IPS-NIHi7 (cell line): ENCODE measurements around the gene PIK3C3.
"Not testable (repeated sequence)": the region's sequence is repeated elsewhere in the genome, so short reads cannot be mapped to it uniquely, and the experiment has no call there.

ENCODE experiments used
- DNase-seq: peaks from one replicate; pipeline ENCODE4 v3.0.0; 2012; ENCODE audit warnings: mixed read lengths; ENCODE audit errors: extremely low spot score

PIK3C3 gene

GRCh38 chr18:42072407-42072806 is 117.4 kb downstream of the PIK3C3 start:
- DNase-seq, result no peak

DNA sequence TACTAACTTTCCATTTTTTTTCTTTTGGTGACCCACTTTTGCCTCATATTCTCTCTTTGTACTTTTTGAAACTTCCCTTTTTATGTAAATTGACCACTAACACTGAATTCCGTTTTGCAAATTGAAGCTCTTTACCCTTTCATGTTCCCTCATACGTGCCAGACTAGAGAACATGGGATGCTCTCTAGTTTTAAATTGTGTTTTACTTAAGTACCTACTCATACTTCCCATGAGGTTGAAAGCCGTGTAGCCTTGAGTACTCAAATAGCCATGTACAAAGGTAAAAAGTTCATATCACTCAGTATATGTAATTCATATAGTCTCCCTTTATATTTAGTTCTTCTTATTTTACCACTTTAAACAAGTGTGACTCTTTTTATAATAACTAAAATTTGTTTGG is 119.7 kb downstream of the PIK3C3 start:
- no peak for DNase-seq

- no peak for DNase-seq
These were observed 123.7 kb downstream of the PIK3C3 start for GRCh38 chr18:42078711-42079110.

DNA sequence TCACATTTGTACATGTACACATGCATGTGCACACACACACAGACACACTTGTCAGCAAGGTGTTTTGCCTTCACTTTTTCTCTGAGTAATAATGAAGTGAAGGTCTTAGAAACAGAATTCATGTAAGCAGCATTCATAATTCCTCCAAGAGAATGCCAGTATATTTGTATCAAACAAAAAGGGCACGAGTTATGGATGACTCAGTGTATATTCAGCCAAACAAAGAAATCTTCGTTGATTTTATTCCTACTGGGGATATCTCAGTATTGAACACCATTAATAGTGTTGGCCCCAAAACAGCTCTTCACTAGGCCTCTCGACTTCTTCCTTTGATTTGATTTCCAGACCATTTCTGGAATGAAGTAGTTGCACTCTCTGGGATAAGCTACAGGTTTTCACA is 125.3 kb downstream of the PIK3C3 start:
- DNase-seq, result no peak

- no peak for DNase-seq
These were observed 127.6 kb downstream of the PIK3C3 start for GRCh38 chr18:42082415-42083234.

DNA sequence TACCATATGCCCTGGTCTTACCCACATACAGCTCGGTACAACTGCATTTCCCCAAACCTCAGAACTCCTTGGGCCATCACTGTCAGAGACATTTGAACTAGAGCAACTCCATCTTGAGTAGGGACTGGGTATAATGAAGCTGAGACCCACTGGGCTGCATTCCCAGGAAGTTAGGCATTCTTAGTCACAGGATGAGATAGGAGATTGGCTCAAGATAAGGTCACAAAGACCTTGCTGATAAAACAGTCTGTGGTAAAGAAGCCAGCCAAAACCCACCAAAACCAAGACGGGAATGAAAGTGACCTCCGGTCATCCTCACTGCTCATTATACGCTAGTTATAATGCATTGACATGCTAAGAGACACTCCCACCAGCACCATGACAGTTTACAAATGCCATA is 131.3 kb downstream of the PIK3C3 start:
- DNase-seq, result no peak

- no peak for DNase-seq
These were observed 132.2 kb downstream of the PIK3C3 start for GRCh38 chr18:42087235-42087634.

DNA sequence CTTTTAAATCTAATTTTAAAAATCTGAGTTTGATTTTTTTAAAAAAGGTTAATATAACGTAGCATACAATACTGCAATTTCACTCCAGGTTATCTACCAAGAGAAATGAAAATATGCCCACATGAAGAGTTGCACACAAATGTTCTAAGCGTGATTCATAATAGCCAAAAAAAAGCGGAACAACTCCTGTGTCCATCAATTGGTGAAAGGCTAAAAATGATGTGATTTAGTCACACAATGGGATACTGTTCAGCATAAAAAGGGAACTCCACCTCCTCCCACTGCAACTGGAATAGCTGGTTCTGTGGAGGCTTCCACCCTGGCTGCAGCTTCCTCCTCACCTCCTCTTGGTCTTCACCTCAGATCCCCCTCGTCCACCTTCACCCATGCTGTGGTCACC is 132.8 kb downstream of the PIK3C3 start:
- DNase-seq, result no peak

GRCh38 chr18:42092848-42093247 is 137.8 kb downstream of the PIK3C3 start:
- no peak for DNase-seq

DNA sequence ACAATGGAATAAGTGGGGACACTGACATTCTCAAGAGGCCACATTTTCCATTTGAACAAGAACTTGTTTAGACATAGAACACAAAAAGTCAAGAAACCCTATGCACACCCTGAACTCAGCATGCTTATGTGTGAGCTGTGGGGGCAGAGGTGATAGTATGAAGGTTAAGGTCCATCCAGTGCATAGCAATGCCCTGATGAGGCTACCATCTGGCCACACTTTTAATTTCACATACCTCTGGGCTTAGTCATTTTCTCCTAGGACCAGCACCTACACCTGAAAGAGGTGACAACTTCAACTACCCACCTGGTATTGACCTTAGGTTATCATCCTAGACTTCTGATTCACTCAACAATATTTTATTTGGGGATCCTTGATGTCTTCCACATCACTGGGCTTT is 139.8 kb downstream of the PIK3C3 start:
- DNase-seq, result no peak

- DNase-seq, result no peak
These were observed 140.8 kb downstream of the PIK3C3 start for GRCh38 chr18:42095732-42096377.

DNA sequence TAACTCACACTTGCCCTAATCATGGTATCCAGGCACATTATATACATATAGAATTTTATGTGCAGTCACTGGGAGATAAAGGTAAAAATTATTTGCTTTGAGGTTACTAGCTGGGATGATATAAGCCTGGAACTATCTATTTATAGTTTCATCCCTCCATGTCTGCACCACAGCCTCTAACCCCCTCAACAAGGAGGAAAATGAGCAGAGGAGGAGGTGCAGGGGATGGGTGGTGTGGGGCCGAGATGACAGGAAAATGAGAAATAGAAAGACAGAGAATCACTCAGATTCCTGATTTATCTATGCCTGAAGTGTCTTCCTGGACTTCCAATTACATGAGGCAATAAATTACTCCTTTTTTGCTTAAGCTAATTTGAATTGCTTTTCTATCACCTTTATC is 145.2 kb downstream of the PIK3C3 start:
- DNase-seq, result no peak

DNA sequence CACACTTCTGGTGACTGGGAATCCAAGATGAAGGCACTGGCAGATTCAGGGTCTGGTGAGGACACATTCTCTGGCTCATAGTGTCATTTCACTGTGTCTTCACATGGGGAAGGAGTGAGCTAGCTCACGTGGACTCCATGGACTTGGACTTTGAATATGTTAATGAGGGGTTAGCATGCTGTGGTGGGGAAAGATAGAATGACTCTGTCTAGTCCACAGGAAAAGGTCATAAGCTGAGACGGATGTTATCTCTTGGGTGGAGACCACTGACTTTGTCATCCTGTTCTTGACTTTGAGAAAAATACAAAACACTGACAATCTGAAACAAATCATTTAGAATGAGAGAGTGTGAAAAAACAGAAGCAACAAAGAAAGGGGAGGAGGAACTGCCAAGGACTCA is 145.9 kb downstream of the PIK3C3 start:
- no peak for DNase-seq

DNA sequence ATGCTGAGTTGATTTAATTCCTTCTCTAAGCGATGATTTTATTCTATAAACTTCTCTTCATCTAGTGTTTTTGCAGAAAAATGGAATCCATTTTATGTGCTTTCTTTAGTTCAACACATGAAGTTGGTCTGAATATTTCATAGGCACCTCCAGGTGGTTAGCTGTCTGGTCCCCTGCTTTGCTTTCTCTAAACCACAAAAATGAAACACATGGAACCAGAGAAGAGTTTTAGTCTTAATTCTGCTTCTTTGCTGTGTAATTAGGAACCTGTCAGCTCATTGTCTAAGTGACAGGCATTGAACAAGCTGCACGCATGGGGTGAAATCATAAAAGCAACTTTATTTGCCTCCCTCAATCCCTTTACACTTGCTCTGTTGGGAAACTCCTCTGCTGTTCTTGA is 150.4 kb downstream of the PIK3C3 start:
- DNase-seq, result no peak

- no peak for DNase-seq
These were observed 151.8 kb downstream of the PIK3C3 start for GRCh38 chr18:42106784-42107183.

DNA sequence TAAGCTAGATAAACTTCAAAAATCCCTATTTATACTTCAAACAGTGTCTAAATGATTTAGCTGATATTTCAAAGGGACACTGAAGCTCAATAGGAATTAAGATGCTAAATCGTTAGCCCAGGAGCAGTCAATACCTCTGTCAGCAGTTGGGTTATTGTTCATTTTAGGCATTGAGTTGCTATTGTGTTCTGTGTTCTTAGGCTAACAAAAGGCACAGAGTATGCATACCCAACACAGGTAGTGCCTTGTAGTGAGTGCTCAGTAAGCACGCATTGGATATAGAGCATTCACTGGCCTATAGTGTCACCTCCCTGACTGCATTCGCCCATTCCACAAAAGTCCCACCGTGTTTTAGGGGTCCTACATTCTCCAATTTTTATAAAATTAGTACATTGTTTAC is 152.3 kb downstream of the PIK3C3 start:
- no peak for DNase-seq

- DNase-seq, result no peak
These were observed 152.8 kb downstream of the PIK3C3 start for GRCh38 chr18:42107691-42108450.

GRCh38 chr18:42112147-42112546 is 157.1 kb downstream of the PIK3C3 start:
- not testable (repeated sequence) for DNase-seq

- DNase-seq, result no peak
These were observed 157.8 kb downstream of the PIK3C3 start for GRCh38 chr18:42112657-42113420.

DNA sequence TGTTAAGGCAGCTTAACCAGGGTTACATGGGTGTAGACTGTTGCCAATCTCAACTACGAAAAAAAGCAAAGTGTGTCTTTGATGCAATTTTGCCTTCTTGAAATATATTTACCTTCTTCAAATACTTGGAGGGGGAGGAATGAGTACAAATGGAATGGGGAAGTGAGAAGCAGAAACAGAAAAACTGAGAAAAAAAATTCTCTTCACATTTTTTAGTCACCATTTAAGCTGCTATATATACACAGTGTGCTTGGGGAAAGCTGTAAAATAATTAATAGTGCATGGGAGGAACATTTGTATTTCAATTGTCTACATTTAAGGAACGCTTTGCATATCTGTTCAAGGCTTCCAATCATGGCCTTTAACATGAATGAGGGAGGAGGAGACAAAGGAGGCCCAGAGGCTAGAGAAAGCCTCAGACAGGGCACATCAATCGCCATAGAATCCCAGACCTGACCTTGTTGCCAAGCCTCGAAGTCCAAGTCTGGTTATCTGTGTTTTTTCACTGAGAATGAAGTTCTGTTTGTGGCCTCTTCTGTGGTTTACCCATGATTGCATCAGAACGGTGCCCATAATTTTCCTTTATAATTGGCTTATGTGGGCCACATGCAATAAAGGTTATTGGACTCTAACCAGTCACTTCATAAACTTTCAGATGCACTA is 158.6 kb downstream of the PIK3C3 start:
- DNase-seq, result no peak

- DNase-seq, result peak; percentile 59
These were observed 159.4 kb downstream of the PIK3C3 start for GRCh38 chr18:42114310-42114943.
